Testis (tissue), 2 donors: Measurements from ENCODE around the gene BRINP2.

Experiments
- CTCF ChIP-seq, 3 experiments: fragments of 450-650 bp in 2 of 3; fragments of 200-600 bp in 1 of 3; sonication (generic) in 1 of 3; IDR thresholded peaks; one replicate each; pipeline ENCODE4 v1.5.1; 2016 to 2019; ENCODE audit warnings: antibody characterized with exemption in 3 of 3, mild to moderate bottlenecking in 2 of 3, moderate library complexity in 1 of 3
- POLR2A ChIP-seq: fragments of 450-650 bp; IDR thresholded peaks from one replicate; pipeline ENCODE4 v1.6.1; 2017; ENCODE audit warnings: antibody characterized with exemption, mild to moderate bottlenecking, moderate library complexity

DNA sequence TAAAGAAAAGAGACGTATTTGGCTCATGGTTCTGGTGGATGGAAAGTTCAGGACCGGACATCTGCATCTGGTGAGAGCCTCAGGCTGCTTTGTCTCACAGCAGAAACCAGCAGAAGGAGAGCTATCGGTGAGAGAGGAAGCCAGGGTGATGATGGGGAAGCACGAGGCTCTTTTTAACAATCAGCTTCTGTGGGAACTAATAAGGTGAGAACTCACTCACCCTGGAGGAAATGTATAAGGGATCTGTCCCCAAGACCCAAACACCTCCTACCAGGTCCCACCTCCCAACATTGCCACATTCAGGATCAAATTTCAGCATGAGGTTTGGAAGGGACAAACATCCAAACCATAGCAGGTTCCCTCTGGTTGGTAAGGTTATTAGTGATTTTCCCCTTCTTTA is 39.0 kb upstream of the BRINP2 start:
- TF ChIP-seq CTCF (IDR thresholded peaks at IDR 0.05) (no peak), POLR2A (no peak)
